GM12801 (cell line): ENCODE measurements around the gene INSR.

Experiments used
- TF ChIP-seq, protein P1 (sequence below): IDR thresholded peaks from one replicate; pipeline ENCODE4 v1.5.1; 2011; ENCODE audit warnings: control low read depth; ENCODE audit not compliant: insufficient read length; ENCODE audit errors: extremely low read depth

The INSR gene

DNA sequence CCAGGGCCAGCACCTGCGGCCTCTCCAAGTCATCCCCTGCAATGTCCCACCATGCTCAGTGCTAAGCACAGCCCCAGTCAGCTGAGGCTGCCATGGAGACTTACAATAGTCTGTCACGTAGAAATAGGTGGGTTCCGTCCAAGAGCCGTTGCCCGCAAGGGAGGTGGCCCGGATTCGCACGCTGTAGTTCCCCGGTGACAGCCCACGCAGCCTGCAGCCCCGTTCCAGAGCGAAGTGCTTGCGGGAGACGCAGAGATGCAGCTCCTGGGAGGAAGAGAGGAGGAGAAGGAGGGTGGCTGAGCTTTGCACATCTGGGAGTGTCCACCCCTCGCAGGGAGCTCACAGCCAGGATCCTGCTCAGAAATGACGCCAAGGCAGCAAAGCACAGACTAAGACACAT, 162.2 kb downstream of the INSR start:
- TF ChIP-seq, protein P1, sequence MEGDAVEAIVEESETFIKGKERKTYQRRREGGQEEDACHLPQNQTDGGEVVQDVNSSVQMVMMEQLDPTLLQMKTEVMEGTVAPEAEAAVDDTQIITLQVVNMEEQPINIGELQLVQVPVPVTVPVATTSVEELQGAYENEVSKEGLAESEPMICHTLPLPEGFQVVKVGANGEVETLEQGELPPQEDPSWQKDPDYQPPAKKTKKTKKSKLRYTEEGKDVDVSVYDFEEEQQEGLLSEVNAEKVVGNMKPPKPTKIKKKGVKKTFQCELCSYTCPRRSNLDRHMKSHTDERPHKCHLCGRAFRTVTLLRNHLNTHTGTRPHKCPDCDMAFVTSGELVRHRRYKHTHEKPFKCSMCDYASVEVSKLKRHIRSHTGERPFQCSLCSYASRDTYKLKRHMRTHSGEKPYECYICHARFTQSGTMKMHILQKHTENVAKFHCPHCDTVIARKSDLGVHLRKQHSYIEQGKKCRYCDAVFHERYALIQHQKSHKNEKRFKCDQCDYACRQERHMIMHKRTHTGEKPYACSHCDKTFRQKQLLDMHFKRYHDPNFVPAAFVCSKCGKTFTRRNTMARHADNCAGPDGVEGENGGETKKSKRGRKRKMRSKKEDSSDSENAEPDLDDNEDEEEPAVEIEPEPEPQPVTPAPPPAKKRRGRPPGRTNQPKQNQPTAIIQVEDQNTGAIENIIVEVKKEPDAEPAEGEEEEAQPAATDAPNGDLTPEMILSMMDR = no peak

DNA sequence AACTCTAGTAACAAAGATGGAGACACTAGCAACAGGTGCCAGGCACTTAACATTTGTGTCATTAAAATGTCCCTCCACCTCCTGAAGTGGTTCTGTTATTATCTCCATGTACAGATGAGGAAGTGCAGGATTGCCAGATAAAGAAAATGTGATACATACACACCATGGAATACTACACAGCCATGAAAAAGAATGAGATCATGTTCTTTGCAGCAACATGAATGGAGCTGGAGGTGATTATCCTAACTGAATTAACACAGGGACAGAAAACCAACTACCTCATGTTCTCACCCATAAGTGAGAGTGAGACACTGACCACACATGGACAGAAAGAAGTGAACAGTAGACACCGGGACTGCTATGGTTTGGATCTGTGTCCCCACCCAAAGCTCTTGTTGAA, 164.2 kb downstream of the INSR start:
- TF ChIP-seq, protein P1 = no peak

DNA sequence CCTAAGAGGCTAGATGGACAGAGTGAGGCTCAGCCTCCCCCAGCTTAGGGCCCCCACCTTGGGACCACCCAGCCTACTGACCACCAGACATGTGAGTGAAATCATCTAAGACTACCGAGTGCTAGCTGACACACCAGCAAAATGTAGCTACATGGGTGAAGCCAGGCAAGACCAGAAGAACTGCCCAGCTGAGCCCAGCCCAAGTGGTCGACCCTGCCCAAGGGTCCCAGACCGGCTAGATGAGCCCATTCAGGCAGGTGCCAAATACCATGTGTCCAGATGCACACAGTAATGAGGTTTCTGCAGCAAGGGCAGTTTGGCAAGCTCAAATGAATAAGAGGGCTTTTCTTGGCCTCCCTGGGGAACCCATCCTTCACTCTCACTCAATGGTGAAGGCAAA, 168.1 kb downstream of the INSR start:
- TF ChIP-seq, protein P1 = no peak

DNA sequence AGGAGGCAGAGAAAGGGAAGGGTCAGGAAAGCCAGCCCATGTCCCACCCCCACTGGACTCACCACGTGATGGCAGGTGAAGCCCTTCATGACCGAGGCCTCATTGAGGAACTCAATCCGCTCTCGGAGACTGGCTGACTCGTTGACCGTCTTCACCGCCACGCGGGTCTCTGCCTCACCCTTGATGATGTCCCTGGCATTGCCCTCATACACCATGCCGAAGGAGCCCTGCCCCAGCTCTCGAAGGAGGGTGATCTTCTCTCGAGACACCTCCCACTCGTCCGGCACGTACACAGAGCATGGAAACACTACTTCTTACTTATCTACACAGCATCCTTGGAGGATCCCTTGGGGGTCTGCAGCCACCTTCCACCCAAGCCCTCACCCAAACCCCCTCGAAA, 169.0 kb downstream of the INSR start:
- TF ChIP-seq, protein P1 = no peak

DNA sequence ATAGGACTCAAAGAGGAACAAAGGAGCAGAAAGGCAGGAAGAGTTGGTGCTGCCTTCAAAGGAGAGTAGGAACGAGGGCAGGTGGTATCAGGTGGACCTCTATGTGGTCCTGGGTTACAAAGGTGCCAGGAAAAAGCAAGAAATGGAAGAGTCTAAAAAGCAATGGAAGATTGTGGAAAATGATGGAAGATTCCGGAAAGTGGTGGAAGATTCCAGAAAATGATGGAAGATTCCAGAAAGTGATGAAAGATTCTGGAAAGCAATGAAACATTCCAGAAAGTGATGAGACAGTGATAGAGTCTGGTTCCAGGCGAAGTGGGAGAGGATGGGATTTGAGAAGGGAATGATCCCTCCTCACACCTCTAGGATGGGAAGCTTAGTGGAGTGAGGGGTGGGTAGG, 169.4 kb downstream of the INSR start:
- TF ChIP-seq, protein P1 = no peak

DNA sequence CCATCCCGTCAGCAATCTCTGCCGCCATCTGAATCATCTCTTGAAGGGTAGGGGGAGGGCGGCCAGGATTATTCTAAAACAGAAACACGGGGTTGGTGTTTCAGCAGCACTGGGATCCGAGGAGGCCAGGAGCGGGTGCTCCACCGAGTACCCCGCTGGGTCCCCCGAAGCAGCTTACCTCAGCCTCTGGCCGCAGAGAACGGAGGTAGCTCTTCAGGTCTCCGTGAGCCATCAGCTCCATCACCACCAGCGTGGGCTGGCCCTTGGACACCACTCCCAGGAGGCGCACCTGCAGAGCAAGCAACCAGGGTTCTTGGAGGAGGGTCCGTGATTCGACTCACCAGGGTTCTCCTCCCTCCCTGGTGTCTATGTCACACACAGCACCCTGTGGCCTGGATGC, 171.5 kb downstream of the INSR start:
- TF ChIP-seq, protein P1 = no peak

DNA sequence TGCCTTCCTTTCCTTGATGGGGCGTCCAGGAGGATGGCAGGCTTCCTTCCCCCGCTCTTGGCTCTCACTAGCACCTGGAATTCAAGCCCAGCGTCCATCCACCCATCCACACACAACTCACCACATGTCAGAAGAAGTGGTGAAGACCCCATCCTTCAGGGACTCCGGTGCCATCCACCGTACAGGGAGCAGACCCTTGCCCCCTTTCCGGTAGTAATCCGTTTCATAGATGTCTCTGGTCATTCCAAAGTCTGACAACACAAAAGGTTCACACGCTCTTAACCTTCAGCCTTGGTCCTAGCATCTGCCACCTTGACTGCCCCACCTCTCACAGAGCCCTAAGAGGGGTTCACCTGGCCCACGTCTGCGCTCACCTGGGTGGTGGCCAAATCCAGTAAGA, 173.7 kb downstream of the INSR start:
- TF ChIP-seq, protein P1 = no peak

DNA sequence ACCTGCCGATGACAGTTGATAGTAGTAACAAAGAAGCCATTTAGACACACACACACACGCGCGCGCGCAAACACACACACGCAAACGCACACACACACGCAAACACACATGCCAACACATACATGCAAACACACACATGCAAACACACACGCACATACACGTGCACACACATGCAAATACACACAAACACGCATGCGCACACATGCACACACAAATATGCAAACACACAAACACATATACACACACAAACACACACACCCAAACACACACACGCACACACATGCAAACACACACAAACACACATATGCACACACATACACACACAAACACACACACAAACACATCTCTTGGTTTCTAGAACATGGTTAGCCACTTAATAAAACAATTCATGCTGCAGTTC, 174.6 kb downstream of the INSR start:
- TF ChIP-seq, protein P1 = no peak
